NCI-H2196 (cell line): ENCODE measurements around the gene CEMP1.
A peak's percentile ranks its signal among the peaks of the same experiment; 100 is the strongest.

Experiments
- DNase-seq: peaks from one replicate; lab custom pipeline; 2025; ENCODE audit not compliant: unreplicated experiment; lab: John Stamatoyannopoulos, UW

The CEMP1 gene

DNA sequence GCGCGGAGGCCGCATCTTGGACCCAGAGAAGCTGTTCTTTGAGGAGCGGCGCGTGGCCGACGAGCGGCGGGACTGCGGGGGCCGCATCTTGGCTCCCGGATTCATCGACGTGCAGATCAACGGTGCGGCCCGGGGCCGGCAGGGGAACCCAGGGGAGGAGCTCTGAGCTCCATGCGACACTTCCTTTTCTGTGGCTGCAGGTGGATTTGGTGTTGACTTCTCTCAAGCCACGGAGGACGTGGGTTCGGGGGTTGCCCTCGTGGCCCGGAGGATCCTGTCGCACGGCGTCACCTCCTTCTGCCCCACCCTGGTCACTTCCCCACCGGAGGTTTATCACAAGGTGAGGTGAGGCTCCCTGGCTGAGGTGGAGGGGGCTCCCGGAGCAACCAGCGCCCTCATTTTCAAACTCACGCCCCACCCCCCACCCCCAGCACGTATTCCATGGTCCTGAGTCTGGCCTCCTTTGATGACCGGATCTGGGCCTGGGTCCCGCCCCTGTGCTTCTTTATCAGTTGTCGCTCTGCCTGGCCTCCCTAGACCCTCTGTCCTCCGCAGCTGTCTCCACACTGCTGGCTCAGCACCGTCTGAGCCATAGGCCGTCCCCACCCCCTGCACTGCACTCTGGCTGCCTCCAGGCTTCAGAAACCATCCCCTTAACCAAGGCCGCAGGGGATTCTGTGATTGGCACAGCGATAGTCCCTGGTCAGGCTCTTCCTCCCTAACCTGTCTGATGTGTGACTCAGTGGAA, 10.2 kb downstream of the CEMP1 start:
- DNase-seq = no peak

DNA sequence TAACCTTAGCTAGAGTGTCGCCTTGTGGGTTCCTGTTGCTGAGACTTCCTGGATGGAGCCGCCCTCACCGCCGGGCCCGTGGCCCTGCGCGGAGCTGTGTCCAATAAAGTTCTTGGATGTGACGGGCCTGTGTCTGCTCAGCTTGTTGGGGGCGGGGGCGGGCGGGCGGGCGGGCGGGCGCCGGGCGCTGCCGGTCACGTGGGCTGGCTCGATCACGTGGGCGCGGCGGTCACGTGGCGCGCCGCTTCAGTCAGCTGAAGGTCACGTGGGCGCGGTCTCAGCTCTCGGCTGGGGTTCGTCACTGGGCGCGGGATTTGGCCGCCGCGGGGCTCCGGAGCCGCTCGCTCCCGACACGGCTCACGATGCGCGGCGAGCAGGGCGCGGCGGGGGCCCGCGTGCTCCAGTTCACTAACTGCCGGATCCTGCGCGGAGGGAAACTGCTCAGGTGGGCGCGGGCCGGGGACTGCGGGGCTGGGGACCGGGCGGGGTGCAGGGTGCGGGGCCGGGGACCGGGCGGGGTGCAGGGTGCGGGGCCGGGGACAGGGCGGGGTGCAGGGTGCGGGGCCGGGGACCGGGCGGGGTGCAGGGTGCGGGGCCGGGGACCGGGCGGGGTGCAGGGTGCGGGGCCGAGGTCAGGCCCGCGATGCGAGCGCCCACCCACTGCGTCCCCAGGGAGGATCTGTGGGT, 11.0 kb downstream of the CEMP1 start, which contains the start of gene AMDHD2:
AMDHD2 (plus strand) TSS at position 275 of the 687 bp plus-strand sequence; CDS start at position 363, 88 bp downstream.
- DNase-seq = peak; percentile 94

DNA sequence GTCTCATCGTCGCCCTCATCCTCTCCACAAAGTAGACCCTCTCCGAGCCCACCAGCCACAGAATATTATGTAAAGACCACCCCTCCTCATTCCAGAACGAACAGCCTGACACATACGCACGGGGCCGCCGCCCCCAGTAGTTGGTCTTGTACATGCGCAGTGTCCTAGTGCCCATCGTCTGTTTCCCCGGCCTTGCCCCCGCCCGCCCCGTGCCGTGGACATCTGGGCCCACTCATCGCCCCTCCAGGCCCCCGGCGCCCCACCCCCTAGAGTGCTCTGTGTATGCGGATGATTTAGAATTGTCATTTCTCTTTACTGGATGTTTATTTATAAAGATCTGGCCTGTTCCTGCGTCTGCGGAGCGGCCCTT, 11.5 kb downstream of the CEMP1 start:
- no peak for DNase-seq

DNA sequence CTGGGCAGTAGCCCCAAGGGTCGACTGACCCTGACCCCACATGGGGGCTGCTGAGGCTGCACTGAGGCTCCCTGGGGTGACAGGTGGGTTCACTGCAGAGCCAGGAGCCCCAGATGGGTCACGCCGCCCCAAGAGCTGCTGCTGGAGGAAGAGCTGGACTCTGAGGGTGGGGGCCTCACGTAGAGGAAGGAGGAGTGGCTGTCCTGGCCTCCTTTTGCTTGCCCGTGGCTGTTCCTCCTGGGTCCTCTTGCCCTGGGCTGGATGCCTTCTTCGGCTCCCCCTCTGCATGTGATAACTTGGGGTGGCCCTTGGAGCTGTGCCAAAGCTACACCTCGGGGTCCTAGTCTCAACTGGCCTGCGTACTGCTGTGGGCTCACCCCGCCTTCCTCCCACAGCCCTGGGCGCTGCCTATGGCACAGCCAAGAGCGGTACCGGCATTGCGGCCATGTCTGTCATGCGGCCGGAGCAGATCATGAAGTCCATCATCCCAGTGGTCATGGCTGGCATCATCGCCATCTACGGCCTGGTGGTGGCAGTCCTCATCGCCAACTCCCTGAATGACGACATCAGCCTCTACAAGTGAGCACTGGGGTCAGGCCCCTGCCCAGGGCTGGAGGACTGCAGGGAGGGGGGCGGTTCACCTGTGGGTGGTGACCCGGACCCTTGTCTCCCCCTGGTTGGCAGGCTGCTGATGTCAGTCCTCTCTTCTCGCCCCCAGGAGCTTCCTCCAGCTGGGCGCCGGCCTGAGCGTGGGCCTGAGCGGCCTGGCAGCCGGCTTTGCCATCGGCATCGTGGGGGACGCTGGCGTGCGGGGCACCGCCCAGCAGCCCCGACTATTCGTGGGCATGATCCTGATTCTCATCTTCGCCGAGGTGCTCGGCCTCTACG, 12.1 kb downstream of the CEMP1 start:
- DNase-seq = no peak

DNA sequence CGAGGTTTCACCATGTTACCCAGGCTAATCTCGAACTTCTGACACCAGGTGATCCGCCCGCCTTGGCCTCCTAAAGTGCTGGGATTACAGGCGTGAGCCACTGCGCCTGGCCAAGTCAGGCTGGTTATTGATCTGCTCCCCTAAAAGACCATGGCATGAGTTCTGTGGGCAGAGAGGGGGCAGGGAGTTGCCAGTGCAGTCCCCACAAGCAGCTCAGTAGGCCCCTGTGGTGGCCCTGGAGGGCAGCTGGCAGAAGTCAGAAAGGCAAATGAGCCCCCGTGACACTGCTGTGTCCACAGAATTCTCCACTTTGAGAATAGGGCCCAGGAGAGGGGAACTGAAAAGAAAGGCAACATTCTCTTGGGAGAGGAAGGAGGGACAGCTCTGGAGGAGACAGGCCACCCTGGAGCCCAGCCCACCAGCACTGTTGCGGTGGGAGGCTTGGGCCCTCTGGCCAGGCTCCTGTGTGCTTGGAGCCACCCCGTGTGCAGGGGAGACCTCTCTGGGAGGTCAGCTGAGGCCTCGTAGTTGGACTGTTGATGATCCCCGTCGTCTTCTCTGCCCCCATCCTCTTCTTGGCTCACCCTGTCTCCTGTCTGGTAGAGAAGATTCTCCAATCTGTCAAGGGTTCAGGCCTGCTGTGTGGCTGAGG, 13.1 kb downstream of the CEMP1 start:
- DNase-seq = no peak

DNA sequence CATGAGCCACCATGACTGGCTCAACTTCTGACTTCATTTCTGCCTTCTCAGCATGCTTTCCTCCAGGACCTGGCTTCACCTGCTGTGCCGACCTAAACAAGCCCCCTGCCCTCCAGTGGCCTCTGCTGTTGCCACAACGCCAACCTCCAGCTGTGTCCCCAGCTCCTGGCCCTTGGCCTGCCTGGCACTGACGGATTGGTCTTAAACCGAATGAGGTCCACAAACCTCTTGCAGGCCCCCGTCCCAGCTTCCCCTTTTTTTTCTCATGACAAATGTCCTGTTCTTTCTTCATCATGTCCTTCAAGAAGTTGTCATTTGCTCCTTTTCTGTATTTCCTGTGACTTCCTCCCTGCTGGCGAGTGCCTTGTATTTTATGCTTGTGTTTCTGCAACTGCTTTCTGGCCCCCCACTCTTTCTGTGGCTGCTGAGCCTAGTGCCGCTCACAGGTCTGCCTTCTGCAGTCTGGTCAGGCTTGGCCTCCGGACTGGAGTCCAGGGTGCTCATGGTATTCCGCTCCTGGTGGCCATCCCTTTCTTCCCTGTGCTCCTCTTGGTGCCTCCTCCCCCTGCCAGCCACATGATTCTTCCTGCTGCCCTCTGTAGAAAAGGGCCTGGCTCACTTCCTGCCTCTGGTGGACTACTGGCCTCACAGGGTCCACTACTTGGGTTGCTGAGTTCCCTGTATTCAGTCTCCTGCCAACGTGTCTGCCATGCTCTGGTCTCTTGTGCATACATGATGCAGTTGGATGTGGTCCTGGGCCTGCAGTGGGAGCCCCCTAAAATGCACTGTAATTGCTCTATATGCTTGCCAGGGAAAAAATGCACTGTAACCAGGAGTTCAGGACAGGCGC, 14.6 kb downstream of the CEMP1 start:
- DNase-seq = no peak

DNA sequence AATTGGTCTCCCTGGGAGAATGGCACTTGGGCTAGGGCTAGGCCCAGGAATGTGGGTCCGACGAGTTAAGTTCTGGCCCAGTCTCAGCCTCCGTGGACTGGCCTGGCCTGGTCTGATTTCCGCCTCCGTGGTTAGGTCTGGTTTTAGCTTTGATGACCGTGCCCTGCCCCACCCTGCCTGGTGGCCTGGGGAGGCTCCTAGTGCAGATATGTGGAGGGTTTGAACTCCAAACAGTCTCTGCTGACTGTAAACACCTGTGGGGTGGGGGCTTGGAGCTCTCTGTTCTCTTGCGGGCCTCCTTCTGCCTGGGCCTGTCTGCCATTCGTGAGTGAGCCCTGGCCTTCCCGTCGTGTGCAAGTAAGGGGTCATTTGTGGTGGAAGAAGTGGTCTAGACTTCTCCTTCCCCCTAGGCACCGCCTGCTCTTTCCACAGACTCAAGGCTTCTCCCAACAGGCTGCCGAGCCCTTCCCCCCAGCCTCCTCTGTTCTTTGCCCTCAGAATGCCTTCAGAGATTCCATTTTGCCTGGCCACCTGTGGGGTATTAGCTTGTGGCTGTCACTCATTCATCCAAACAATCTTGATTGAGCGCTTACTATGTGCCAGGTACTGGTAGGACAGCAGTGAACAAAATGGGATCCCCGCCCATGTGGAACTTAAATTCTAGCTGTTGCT, 15.9 kb downstream of the CEMP1 start:
- no peak for DNase-seq

DNA sequence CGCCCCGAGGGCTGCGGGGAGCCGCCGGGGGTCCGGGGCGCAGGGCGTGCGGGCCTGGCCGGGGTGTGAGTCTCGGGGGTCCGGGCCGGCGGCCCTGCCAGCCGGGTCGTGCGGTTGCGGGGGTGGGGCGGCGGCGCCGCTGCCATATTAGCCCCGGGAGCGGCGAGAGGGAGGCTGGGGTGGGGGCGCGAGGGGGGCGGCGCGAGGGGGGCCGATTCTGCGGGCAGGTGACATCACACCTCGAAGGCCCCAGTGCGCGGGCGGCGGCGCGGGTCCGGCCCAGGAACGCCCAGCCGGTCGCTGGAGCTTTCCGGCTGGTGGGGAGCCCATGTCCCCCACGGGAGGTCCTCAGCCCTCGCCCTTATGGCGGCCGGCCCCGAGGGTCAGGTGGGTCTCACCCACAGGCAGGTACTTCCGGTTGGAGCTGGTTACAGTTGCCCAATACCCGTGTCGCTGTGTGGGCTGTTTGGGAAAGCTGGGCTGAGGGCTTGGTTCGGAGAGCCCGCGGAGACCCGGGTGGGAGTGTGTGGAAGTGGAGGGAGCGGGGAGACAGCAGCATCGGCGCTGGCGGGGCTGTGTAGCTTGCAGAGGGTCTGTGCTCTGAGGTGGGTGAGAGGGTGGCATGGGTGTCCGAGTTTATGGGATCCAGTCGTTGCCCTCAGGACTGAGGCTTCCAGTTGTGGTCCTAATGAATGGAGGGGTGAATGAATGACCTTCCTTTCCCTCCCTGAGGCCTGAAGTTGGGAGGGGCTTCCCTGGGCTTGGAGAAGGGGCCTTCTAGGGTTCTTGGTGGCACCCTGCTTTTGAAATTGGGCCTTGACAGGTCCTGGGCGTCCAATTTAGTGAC, 16.7 kb downstream of the CEMP1 start:
- no peak for DNase-seq

DNA sequence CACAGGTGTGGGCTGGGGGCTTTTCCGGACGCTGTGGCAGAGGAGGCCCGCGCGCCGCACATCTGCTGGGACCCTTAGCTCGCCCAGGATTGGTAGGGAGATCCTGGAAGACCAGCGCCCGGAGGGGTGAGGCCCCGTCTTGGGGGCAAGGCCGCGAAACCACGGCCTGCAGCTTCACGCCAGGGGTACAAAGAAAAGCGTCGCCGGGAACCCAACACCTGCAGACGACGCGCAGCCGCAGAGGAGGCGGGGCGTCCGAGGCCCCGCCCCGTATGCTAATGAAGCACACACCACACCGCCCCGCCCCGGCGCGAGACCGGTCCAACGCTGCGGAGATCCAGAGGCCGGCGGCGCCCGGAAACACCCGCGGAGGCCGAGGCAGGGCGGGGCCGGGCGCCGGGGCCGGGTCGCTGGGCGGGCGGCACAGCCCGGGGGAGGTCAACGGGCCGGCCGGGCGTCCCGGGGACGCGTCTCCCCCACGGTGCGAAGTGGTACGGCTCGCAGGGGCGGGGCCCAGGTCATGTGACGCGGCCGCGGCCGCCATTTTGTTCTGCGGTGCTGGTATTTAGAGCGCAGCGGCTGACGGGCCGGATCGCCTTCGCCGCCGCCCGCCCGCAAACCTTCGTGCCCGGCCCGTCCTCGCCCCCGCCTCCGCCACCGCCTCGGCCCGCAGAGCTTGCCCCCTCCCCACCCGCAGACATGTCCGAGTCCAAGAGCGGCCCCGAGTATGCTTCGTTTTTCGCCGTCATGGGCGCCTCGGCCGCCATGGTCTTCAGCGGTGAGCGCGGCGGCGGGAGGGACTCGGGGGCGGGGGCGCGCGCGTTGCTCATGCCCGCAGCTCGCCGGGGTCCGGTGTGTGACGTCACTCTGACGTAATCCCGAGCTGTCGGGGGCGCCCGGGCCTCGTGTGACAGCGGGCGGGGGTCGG, 17.5 kb downstream of the CEMP1 start, which contains the start of gene ATP6V0C:
ATP6V0C (plus strand) TSS at position 548 of the 928 bp plus-strand sequence; CDS start at position 700, 152 bp downstream.
- DNase-seq = peak; percentile 94

DNA sequence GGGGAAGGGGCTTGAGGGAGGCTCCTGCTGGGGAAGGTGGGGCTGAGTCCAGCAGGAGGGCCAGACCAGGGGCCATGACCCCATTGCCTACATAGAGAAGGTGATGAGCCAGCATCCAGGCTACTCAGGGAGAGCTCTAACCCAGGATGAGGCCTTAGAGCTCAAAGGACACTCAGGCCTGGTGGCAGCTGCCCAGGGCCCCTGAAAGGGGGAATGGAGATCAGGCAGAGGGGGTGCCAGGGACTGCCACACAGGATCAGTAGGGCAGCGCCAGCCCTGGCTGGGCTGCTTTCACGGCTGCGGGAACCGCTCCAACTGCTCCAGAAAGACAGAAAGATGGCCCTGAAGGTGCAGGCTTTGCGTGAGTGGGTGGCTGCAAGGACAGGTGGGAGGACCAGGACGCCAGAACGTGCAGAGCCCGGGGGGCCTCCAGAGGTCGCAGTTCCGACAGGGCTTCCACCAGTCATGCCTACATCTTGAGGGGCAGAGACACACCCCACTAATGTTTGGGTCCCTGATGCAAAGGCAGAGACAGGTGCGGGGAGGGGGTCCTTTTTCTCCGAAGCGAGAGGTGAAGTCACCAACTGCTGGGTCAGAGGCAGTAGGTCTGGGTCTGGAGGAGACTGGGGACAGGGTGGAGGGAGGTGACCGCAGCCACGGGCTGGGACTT, 18.3 kb downstream of the CEMP1 start:
- no peak for DNase-seq

DNA sequence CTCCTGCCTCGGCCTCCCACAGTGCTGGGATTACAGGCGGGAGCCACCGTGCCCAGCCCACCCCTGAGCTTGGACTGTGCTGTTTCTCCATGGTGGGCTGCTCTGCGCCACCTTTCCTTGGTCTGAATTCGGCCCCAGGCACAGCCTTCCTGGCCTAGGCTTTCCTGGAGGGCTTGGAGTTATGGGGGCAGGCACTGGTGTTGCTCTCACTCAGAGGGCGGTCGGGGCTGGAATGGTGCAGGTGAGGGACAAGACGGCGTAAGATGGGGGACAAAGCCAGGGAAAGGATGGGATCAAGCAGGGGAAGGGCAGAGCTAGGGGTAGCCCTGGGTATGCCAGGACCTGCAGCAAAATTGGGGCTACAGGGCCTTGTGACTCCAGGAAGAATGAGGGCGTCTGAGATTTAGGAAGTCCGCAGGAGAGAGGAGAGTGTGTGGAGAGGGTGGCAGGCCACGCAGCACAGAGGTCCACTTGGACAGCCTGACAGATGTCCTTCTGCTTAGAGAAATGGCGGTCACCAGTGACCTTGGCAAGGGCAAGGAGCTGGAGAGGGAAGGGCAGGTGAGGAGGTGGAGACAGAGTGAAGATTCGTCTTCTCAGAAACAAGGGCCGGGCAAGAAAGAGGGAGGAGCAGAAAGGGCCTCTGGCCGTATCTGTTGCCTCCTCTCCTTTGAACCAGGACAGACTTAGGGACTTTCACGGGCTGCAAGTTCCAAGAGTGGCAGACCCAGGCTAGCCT, 19.0 kb downstream of the CEMP1 start:
- no peak for DNase-seq

DNA sequence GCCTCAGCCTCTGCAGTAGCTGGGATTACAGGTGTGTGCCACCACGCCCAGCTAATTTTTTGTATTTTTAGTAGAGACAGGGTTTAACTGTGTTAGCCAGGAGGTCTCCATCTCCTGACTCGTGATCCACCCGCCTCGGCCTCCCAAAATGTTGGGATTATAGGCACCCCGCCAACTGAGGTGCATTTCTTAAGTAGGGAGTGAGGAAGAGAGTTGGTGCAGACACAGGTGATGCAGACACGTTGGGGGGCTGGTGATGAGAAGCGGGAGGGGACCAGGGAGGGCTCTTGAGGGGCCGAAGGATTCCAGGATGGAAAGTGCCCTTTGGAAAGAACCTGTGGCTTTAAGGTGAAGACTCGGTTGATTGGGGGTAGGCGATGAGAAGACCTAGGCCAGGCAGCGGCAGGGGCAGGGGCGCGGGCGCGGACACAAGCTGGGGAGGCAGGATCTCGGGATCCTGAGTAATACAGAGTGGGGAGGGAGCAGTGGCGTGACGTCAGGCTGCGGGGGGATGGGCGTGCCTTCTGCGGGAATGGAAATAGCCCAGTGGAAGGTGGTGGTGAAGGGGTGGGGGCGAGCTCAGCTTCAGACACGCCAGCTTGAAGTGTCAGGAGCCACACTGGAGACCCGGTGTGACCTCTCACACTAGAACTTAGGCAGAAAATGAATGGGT, 19.9 kb downstream of the CEMP1 start:
- DNase-seq = no peak

DNA sequence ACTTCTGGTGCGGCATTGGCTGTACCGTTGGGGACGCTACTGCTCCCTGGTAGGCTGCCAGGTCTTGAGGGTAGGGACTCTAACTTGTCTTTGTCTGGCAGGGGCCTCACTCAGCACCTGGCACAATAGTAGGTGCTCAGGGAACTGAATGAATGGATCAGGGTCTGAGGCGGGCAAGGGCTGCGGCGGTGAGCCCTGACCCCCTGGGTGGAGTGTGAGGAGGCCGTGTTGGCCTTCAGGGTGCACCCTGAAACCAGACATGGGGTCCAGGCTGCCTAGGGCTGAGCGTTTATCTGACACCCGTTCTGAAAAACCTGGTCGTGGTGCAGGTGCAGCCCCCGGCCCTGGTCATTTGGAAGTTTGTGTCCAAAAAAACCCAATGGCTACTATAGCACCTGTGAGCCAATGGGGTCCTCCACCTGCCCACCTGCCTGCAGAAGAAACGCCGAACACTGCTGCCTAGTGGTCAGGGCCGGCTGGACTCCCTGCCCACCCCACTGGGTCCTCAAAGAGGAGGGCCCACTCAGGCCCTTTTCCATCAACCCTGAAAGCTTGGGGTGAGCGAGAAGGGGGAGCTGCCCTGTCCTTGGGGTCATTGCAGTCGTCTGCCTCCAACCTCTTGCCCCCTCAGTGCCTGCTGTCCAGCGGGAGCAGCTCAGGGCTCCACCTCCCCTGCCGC, 22.3 kb downstream of the CEMP1 start:
- DNase-seq = no peak

DNA sequence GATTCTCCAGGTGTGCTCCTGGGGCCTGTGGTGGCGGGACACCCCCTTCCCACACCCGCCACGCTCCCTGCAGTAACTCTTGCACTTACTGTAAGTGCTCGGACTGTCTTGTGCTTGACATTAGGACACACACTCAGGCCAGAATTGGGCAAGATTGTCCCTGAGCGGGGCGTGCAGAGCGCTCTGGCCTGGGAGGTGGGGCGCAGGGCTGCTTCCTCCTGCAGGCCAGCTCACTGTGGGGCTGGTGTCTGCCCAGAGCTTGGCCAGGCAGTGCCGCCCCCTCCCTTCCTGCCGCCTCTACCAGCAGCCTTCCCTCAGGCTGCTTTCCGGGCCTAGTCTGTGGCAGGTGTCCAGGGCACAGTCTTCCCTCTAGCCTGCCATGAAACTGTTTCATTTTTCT, 23.5 kb downstream of the CEMP1 start:
- DNase-seq = no peak

DNA sequence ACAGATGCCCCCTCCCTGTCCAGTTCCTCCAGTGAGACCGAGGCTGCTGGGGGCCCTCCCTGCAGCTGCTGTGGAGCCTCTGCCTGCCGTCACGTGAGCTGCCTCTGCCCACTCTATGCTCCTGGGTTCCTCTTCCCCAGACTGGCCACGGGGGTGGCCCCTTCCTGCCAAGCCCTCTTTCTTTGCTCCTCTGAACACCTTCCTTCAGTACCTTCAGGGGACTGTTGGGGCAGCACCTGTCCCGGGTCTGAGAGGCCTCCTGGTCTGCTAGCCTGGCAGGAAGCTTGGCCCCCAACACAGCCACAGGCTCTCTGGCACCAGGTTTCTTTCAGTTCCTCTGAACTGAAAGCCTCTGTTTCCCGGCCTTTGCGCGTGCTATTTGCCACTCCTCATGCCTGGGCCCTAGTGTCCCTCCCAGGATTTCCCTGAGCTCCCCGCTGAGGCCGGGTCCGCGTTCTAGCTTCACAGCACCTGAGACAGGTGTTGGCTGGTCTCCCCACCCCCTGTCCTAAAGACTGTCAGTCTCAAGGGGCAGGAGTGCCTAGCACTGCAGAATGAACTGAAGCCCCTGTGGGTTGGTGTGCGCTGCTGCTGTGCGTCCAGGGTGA, 24.1 kb downstream of the CEMP1 start:
- DNase-seq = no peak
